Naive B cell (primary cell): ENCODE measurements around the gene TUBA1C. TPM values are rescaled to one million over a fixed set of nuclear protein-coding genes. Genes with fewer than 3 reads are reported as not detected.
A peak's percentile ranks its signal among the peaks of the same experiment; 100 is the strongest.
"Not testable (repeated sequence)": the region's sequence is repeated elsewhere in the genome, so short reads cannot be mapped to it uniquely, and the experiment has no call there.

Experiments
- ATAC-seq, 2 donors: fragments of 150-1000 bp; cut with Tn5 transposase; 2 replicates each; pipeline ENCODE4 v1.10.0; 2021; ENCODE audit warnings: low read depth in 2 of 2, mild to moderate bottlenecking in 2 of 2, moderate library complexity in 2 of 2
- DNase-seq: peaks from one replicate; pipeline ENCODE4 v3.0.0; 2022
- H3K27ac Mint-ChIP-seq, 6 donors: one replicate each; pipeline ENCODE4 v1.8.0; 2020 to 2022; ENCODE audit warnings: mild to moderate bottlenecking in 6 of 6, mixed read lengths in 6 of 6, moderate library complexity in 5 of 6, inconsistent platforms in 2 of 6
- H3K27me3 Mint-ChIP-seq, 3 donors: one replicate each; pipeline ENCODE4 v1.8.0; 2021 to 2022; ENCODE audit warnings: mixed read lengths in 3 of 3, mild to moderate bottlenecking in 1 of 3
- H3K36me3 Mint-ChIP-seq, 2 donors: one replicate each; pipeline ENCODE4 v1.8.0; 2020 to 2022; ENCODE audit warnings: mixed read lengths in 2 of 2, inconsistent platforms in 1 of 2, mild to moderate bottlenecking in 1 of 2
- H3K4me1 Mint-ChIP-seq, 3 donors: one replicate each; pipeline ENCODE4 v1.8.0; 2020 to 2022; ENCODE audit warnings: mixed read lengths in 3 of 3, inconsistent platforms in 1 of 3, mild to moderate bottlenecking in 1 of 3, moderate library complexity in 1 of 3
- H3K4me3 Mint-ChIP-seq, 8 donors: one replicate each; pipeline ENCODE4 v1.8.0; 2020 to 2022; ENCODE audit warnings: mild to moderate bottlenecking in 8 of 8, mixed read lengths in 8 of 8, moderate library complexity in 8 of 8, inconsistent platforms in 2 of 8
- H3K9me3 Mint-ChIP-seq, 7 donors: one replicate each; pipeline ENCODE4 v1.8.0; 2020 to 2022; ENCODE audit warnings: mixed read lengths in 7 of 7, mild to moderate bottlenecking in 5 of 7, inconsistent platforms in 2 of 7, moderate library complexity in 1 of 7
- polyA plus RNA-seq, 6 donors: library from polyadenylated mRNA; unstranded; fragments of 300-500 nt; fragmentation: Illumina TruSeq; gene quantifications; one replicate each; pipeline ENCODE4 v1.2.3, GENCODE V29; 2021; ENCODE audit warnings: low read depth in 6 of 6

TUBA1C gene
- polyA plus RNA-seq, 6 donors from 2014 or later = 17.0 to 38.9 (median 31.9) TPM

- Mint-ChIP-seq H3K4me1 (peaks cover 10 to 20% (median 12%) of the 10 kb centered on the region in 3 donors), H3K36me3 (no peaks in the 10 kb centered on the region), H3K27me3 (no peaks in the 10 kb centered on the region), H3K27ac (no peak overlapping the region), H3K9me3 (no peaks in the 10 kb centered on the region), H3K4me3 (peak overlapping the region in 1 of 8 donors; percentile 30)
- no peak for ATAC-seq
- no peak for DNase-seq
Observed at GRCh38 chr12:49260571-49261363, 4.1 kb upstream of the TUBA1C start.

GRCh38 chr12:49261721-49262120 lies 3.2 kb upstream of the TUBA1C start:
- no peaks in the 10 kb centered on the region for H3K27me3 Mint-ChIP-seq
- H3K27ac Mint-ChIP-seq = no peak overlapping the region
- no peaks in the 10 kb centered on the region for H3K36me3 Mint-ChIP-seq
- H3K4me1 Mint-ChIP-seq = peaks cover 10 to 20% (median 16%) of the 10 kb centered on the region in 3 donors
- DNase-seq (no peak), ATAC-seq (no peak)
- H3K4me3 Mint-ChIP-seq = peak overlapping the region in 1 of 8 donors; percentile 30
- no peaks in the 10 kb centered on the region for H3K9me3 Mint-ChIP-seq

- Mint-ChIP-seq H3K27ac (peak overlapping the region in 1 of 6 donors; percentile 58), H3K27me3 (no peaks in the 10 kb centered on the region), H3K36me3 (no peaks in the 10 kb centered on the region), H3K9me3 (no peaks in the 10 kb centered on the region), H3K4me3 (peak overlapping the region; percentile 57 to 95 (median 87)), H3K4me1 (peaks cover 7 to 20% (median 15%) of the 10 kb centered on the region in 3 donors)
- no peak for DNase-seq
- ATAC-seq = no peak
Observed at GRCh38 chr12:49263400-49263763, 1.5 kb upstream of the TUBA1C start.

GRCh38 chr12:49264466-49264872 lies 413 bp upstream of the TUBA1C start:
- Mint-ChIP-seq H3K27me3 (no peaks in the 10 kb centered on the region), H3K27ac (peak overlapping the region in 3 of 6 donors; percentile 32 to 80 (median 67)), H3K9me3 (no peaks in the 10 kb centered on the region), H3K4me1 (peaks cover 7 to 20% (median 18%) of the 10 kb centered on the region in 3 donors), H3K36me3 (no peaks in the 10 kb centered on the region), H3K4me3 (peak overlapping the region; percentile 86 to 95 (median 92))
- peak; percentile 33 for DNase-seq
- peak; percentile 56 to 60 for ATAC-seq

GRCh38 chr12:49269191-49269590 lies 4.3 kb downstream of the TUBA1C start:
- not testable (repeated sequence) for H3K27me3 Mint-ChIP-seq, ATAC-seq, H3K9me3 Mint-ChIP-seq, DNase-seq
- Mint-ChIP-seq H3K4me3 (peak overlapping the region in 1 of 8 donors; percentile 59), H3K27ac (peak overlapping the region in 2 of 6 donors; percentile 56 to 69), H3K36me3 (peaks cover 7 to 11% of the 10 kb centered on the region in 2 donors), H3K4me1 (peaks cover 1 to 15% (median 9%) of the 10 kb centered on the region in 3 donors)

- no peak overlapping the region for H3K4me3 Mint-ChIP-seq
- no peak overlapping the region for H3K27ac Mint-ChIP-seq
- no peaks in the 10 kb centered on the region for H3K27me3 Mint-ChIP-seq
- peaks cover 7 to 11% of the 10 kb centered on the region in 2 donors for H3K36me3 Mint-ChIP-seq
- H3K4me1 Mint-ChIP-seq = peaks cover 0 to 3% (median 0%) of the 10 kb centered on the region in 3 donors
- DNase-seq = no peak
- ATAC-seq = no peak
- no peaks in the 10 kb centered on the region for H3K9me3 Mint-ChIP-seq
Observed at GRCh38 chr12:49272790-49273725, 8.2 kb downstream of the TUBA1C start.

- no peak for DNase-seq
- ATAC-seq = no peak
- Mint-ChIP-seq H3K36me3 (peaks cover 7 to 11% of the 10 kb centered on the region in 2 donors), H3K4me1 (no peaks in the 10 kb centered on the region), H3K27me3 (peaks cover 0 to under 1% (median 0%) of the 10 kb centered on the region in 3 donors), H3K4me3 (no peak overlapping the region), H3K27ac (no peak overlapping the region), H3K9me3 (no peaks in the 10 kb centered on the region)
Observed at GRCh38 chr12:49273726-49274395, 9.0 kb downstream of the TUBA1C start.

GRCh38 chr12:49274396-49275069 lies 9.7 kb downstream of the TUBA1C start:
- H3K36me3 Mint-ChIP-seq = peaks cover 7 to 11% of the 10 kb centered on the region in 2 donors
- H3K27ac Mint-ChIP-seq = no peak overlapping the region
- H3K27me3 Mint-ChIP-seq = peaks cover 0 to 7% (median 7%) of the 10 kb centered on the region in 3 donors
- no peak for DNase-seq
- no peaks in the 10 kb centered on the region for H3K4me1 Mint-ChIP-seq
- H3K4me3 Mint-ChIP-seq = no peak overlapping the region
- no peak for ATAC-seq
- no peaks in the 10 kb centered on the region for H3K9me3 Mint-ChIP-seq

- Mint-ChIP-seq H3K9me3 (no peaks in the 10 kb centered on the region), H3K4me3 (peak overlapping the region in 1 of 8 donors; percentile 31), H3K27ac (no peak overlapping the region), H3K27me3 (peaks cover 0 to 14% (median 8%) of the 10 kb centered on the region in 3 donors), H3K36me3 (peaks cover 5 to 7% of the 10 kb centered on the region in 2 donors), H3K4me1 (no peaks in the 10 kb centered on the region)
- DNase-seq (no peak), ATAC-seq (no peak)
Observed at GRCh38 chr12:49276304-49277290, 11.7 kb downstream of the TUBA1C start.

- Mint-ChIP-seq H3K27me3 (peaks cover 0 to 21% (median 13%) of the 10 kb centered on the region in 3 donors), H3K27ac (no peak overlapping the region), H3K4me1 (no peaks in the 10 kb centered on the region), H3K9me3 (no peaks in the 10 kb centered on the region), H3K4me3 (no peak overlapping the region), H3K36me3 (peaks cover 5 to 7% of the 10 kb centered on the region in 2 donors)
- DNase-seq (no peak), ATAC-seq (no peak)
Observed at GRCh38 chr12:49277466-49277865, 12.6 kb downstream of the TUBA1C start.

- Mint-ChIP-seq H3K27me3 (peaks cover 0 to 32% (median 19%) of the 10 kb centered on the region in 3 donors), H3K36me3 (no peaks in the 10 kb centered on the region), H3K4me1 (no peaks in the 10 kb centered on the region), H3K4me3 (no peak overlapping the region), H3K9me3 (no peaks in the 10 kb centered on the region), H3K27ac (no peak overlapping the region)
- ATAC-seq (no peak), DNase-seq (no peak)
Observed at GRCh38 chr12:49279706-49280159, 14.9 kb downstream of the TUBA1C start.

- not testable (repeated sequence) for H3K4me1 Mint-ChIP-seq, H3K9me3 Mint-ChIP-seq, H3K36me3 Mint-ChIP-seq, H3K4me3 Mint-ChIP-seq, ATAC-seq, H3K27ac Mint-ChIP-seq, DNase-seq
- peaks cover 0 to 36% (median 24%) of the 10 kb centered on the region in 3 donors for H3K27me3 Mint-ChIP-seq
Observed at GRCh38 chr12:49280545-49280944, 15.7 kb downstream of the TUBA1C start.
